ENCODE data around the gene GALNT10.

The GALNT10 gene

GRCh38 chr5:154329519-154330040 lies 139.0 kb downstream of the GALNT10 start:
- no peak for DNase-seq

- DNase-seq, result no peak
Measured at GRCh38 chr5:154330097-154330667, 139.6 kb downstream of the GALNT10 start.

- no peak for DNase-seq
Measured at GRCh38 chr5:154331232-154331631, 140.7 kb downstream of the GALNT10 start.

- DNase-seq, result no peak
Measured at GRCh38 chr5:154331924-154332323, 141.4 kb downstream of the GALNT10 start.

GRCh38 chr5:154332451-154332850 lies 141.9 kb downstream of the GALNT10 start:
- DNase-seq, result no peak

GRCh38 chr5:154333016-154333415 lies 142.5 kb downstream of the GALNT10 start:
- no peak for DNase-seq

- no peak for DNase-seq
Measured at GRCh38 chr5:154334406-154335064, 144.0 kb downstream of the GALNT10 start.

- DNase-seq, result no peak
Measured at GRCh38 chr5:154335065-154335448, 144.5 kb downstream of the GALNT10 start.

- no peak for DNase-seq
Measured at GRCh38 chr5:154341620-154342019, 151.1 kb downstream of the GALNT10 start.

- DNase-seq, result no peak
Measured at GRCh38 chr5:154342211-154342610, 151.7 kb downstream of the GALNT10 start.

- DNase-seq, result no peak
Measured at GRCh38 chr5:154342963-154343362, 152.4 kb downstream of the GALNT10 start.

GRCh38 chr5:154344461-154344860 lies 153.9 kb downstream of the GALNT10 start:
- no peak for DNase-seq

GRCh38 chr5:154345255-154345952 lies 154.9 kb downstream of the GALNT10 start:
- DNase-seq, result no peak

- no peak for DNase-seq
Measured at GRCh38 chr5:154346427-154346826, 155.9 kb downstream of the GALNT10 start.

- DNase-seq, result no peak
Measured at GRCh38 chr5:154349626-154350264, 159.2 kb downstream of the GALNT10 start.

- DNase-seq, result no peak
Measured at GRCh38 chr5:154351141-154351540, 160.6 kb downstream of the GALNT10 start.

GRCh38 chr5:154351566-154351965 lies 161.0 kb downstream of the GALNT10 start:
- DNase-seq, result no peak

GRCh38 chr5:154352960-154353548 lies 162.5 kb downstream of the GALNT10 start:
- DNase-seq, result no peak

- DNase-seq, result no peak
Measured at GRCh38 chr5:154355129-154355611, 164.6 kb downstream of the GALNT10 start.

GRCh38 chr5:154356020-154356655 lies 165.6 kb downstream of the GALNT10 start:
- DNase-seq, result no peak

- DNase-seq, result no peak
Measured at GRCh38 chr5:154356958-154357357, 166.4 kb downstream of the GALNT10 start.

- DNase-seq, result no peak
Measured at GRCh38 chr5:154358516-154359220, 168.1 kb downstream of the GALNT10 start.

All from MV-4-11 (cell line).